PC-3 (cell line): ENCODE measurements around the gene PAQR5. TPM values are rescaled to one million over a fixed set of nuclear protein-coding genes. Genes with fewer than 3 reads are reported as not detected.

Source experiments
- ATAC-seq: fragments of 200-7000 bp; cut with Tn5 transposase; 2 replicates; pipeline ENCODE4 v1.9.1; 2020; ENCODE audit warnings: mild to moderate bottlenecking, moderate library complexity
- BruUV-seq: library from RNA; stranded (reverse); fragments of 400-500 nt; replicated peaks from 2 replicates; lab custom pipeline; 2021; lab: Mats Ljungman, UMichigan
- CTCF ChIA-PET: fragments of 300-600 bp; sonication (Branson Sonifier 250); formaldehyde crosslinking; loops from one replicate; lab custom pipeline; 2022; ENCODE audit warnings: antibody characterized with exemption; lab: Charles Lee
- POLR2A ChIA-PET: fragments of 300-600 bp; sonication (Branson Sonifier 250); formaldehyde crosslinking; loops from one replicate; lab custom pipeline; 2022; ENCODE audit warnings: antibody characterized with exemption; ENCODE audit not compliant: unreplicated experiment; lab: Charles Lee
- DNase-seq: peaks from one replicate; pipeline ENCODE4 v3.0.0-alpha.2; 2015
- H2AFZ ChIP-seq: fragments of 300-600 bp; sonication (generic); 2 replicates; pipeline ENCODE4 v1.6.0; 2016; ENCODE audit warnings: antibody characterized with exemption, low read length
- H3F3A ChIP-seq: fragments of 300-600 bp; sonication (generic); one replicate; pipeline ENCODE4 v1.6.0; 2017; ENCODE audit warnings: antibody characterized with exemption, low read length, control low read depth, mild to moderate bottlenecking; ENCODE audit not compliant: unreplicated experiment
- H3K27ac ChIP-seq: fragments of 300-600 bp; sonication (generic); 2 replicates; pipeline ENCODE4 v1.5.1; 2016; ENCODE audit warnings: mild to moderate bottlenecking, low read length
- H3K27me3 ChIP-seq: fragments of 300-600 bp; sonication (generic); 2 replicates; pipeline ENCODE4 v1.6.1; 2016; ENCODE audit warnings: low read length, mixed read lengths
- H3K36me3 ChIP-seq: fragments of 300-600 bp; sonication (generic); 2 replicates; pipeline ENCODE4 v1.6.1; 2016; ENCODE audit warnings: low read depth, mixed run types, low read length, mixed read lengths
- H3K4me1 ChIP-seq: fragments of 300-600 bp; sonication (generic); 2 replicates; pipeline ENCODE4 v1.5.1; 2016; ENCODE audit warnings: low read length; ENCODE audit not compliant: insufficient read depth
- H3K4me2 ChIP-seq: fragments of 300-600 bp; sonication (generic); 2 replicates; pipeline ENCODE4 v1.6.0; 2016; ENCODE audit warnings: low read length
- H3K4me3 ChIP-seq: fragments of 300-600 bp; sonication (generic); 2 replicates; pipeline ENCODE4 v1.5.1; 2016; ENCODE audit warnings: mild to moderate bottlenecking, low read length, mixed read lengths
- H3K79me2 ChIP-seq: fragments of 300-600 bp; sonication (generic); 2 replicates; pipeline ENCODE4 v1.6.1; 2017; ENCODE audit warnings: low read length, mixed read lengths
- H3K9ac ChIP-seq: fragments of 300-600 bp; sonication (generic); 2 replicates; pipeline ENCODE4 v1.6.0; 2016; ENCODE audit warnings: mild to moderate bottlenecking, low read length
- H3K9me2 ChIP-seq: fragments of 300-600 bp; sonication (generic); replicated peaks from 2 replicates; pipeline ENCODE4 v1.6.1; 2016; ENCODE audit warnings: mixed run types, low read length, mixed read lengths
- H3K9me3 ChIP-seq: fragments of 300-600 bp; sonication (generic); 2 replicates; pipeline ENCODE4 v1.6.1; 2016; ENCODE audit warnings: low read length, mixed read lengths
- H4K20me1 ChIP-seq: fragments of 300-600 bp; sonication (generic); 2 replicates; pipeline ENCODE4 v1.6.1; 2016; ENCODE audit warnings: low read length, mixed read lengths
- CTCF ChIP-seq: fragments of 300-600 bp; sonication (generic); conservative IDR thresholded peaks from 2 replicates; pipeline ENCODE4 v1.5.1; 2017; ENCODE audit warnings: antibody characterized with exemption, low read depth, mild to moderate bottlenecking, low read length
- EZH2 ChIP-seq: fragments of 300-600 bp; sonication (generic); IDR thresholded peaks from one replicate; pipeline ENCODE4 v1.6.1; 2017; ENCODE audit warnings: antibody characterized with exemption, mild to moderate bottlenecking, low read length; ENCODE audit not compliant: unreplicated experiment
- EZH2phosphoT487 ChIP-seq: fragments of 300-600 bp; sonication (generic); IDR thresholded peaks from 2 replicates; pipeline ENCODE4 v1.6.1; 2018; ENCODE audit warnings: mild to moderate bottlenecking, antibody characterized with exemption, low read length, borderline replicate concordance
- intact Hi-C: fragments of 100-400 bp; cut with micrococcal nuclease; formaldehyde crosslinking; loops from 2 replicates; pipeline ENCODE4 v1.9.0; 2023
- total RNA-seq: library from RNA; depleted of rRNA; stranded (reverse); fragments of >200 nt; gene quantifications from 2 replicates; pipeline ENCODE4 v1.2.3, GENCODE V29; 2014

The PAQR5 gene
- total RNA-seq, 1 experiment from 2014 or later, result 12.2 TPM

GRCh38 chr15:69414701-69415167 is 116.0 kb downstream of the PAQR5 start:
- peak; percentile 76 for ATAC-seq
- ChIA-PET POLR2A (interaction anchor here (0.7 to 1.8 kb wide), 5 partner anchors 14 to 168 kb away, joined by 3 to 6 read pairs (median 3); no protein-coding TSS in a partner anchor), CTCF (no interaction called here)
- TF ChIP-seq CTCF (no peak), EZH2 (no peak), EZH2phosphoT487 (no peak)
- peak overlapping the region; percentile 56 for H3K27ac ChIP-seq
- peaks cover 28% of the 10 kb centered on the region for H3K36me3 ChIP-seq
- no peaks in the 10 kb centered on the region for H3K27me3 ChIP-seq
- DNase-seq, result peak; percentile 86
- no TSS peak for BruUV-seq
- H3K4me3 ChIP-seq, result peak overlapping the region; percentile 95
- no peaks in the 10 kb centered on the region for H3F3A ChIP-seq
- peak overlapping the region; percentile 92 for H2AFZ ChIP-seq
- H3K9ac ChIP-seq, result peak overlapping the region; percentile 86
- H3K79me2 ChIP-seq, result peaks cover 57% of the 10 kb centered on the region
- peaks cover 29% of the 10 kb centered on the region for H3K4me1 ChIP-seq
- intact Hi-C loops, result loop anchor here (2.0 kb wide), 1 partner anchor 52 kb away; no protein-coding TSS in a partner anchor
- no peaks in the 10 kb centered on the region for H3K9me3 ChIP-seq
- H3K4me2 ChIP-seq, result peak overlapping the region; percentile 98
- H4K20me1 ChIP-seq, result peaks cover 29% of the 10 kb centered on the region
- H3K9me2 ChIP-seq, result no peaks in the 10 kb centered on the region

GRCh38 chr15:69415381-69415780 is 116.7 kb downstream of the PAQR5 start:
- peaks cover 29% of the 10 kb centered on the region for H4K20me1 ChIP-seq
- H3K4me3 ChIP-seq, result peak overlapping the region; percentile 95
- DNase-seq (no peak), ATAC-seq (no peak)
- H3K79me2 ChIP-seq, result peaks cover 64% of the 10 kb centered on the region
- H3K9ac ChIP-seq, result peak overlapping the region; percentile 86
- H3K9me2 ChIP-seq, result no peaks in the 10 kb centered on the region
- BruUV-seq, result TSS peak; percentile 78
- peak overlapping the region; percentile 98 for H3K4me2 ChIP-seq
- H3K4me1 ChIP-seq, result peaks cover 25% of the 10 kb centered on the region
- ChIA-PET POLR2A (interaction anchor here (0.7 to 1.8 kb wide), 3 partner anchors 15 to 47 kb away, joined by 3 to 6 read pairs (median 5); no protein-coding TSS in a partner anchor), CTCF (no interaction called here)
- intact Hi-C loops, result loop anchor here (2.0 kb wide), 1 partner anchor 51 kb away; no protein-coding TSS in a partner anchor
- peaks cover 33% of the 10 kb centered on the region for H3K36me3 ChIP-seq
- no peak for TF ChIP-seq EZH2
- TF ChIP-seq EZH2phosphoT487, result no peak
- no peak for TF ChIP-seq CTCF
- H3K27me3 ChIP-seq, result no peaks in the 10 kb centered on the region
- no peak overlapping the region for H2AFZ ChIP-seq
- H3F3A ChIP-seq, result no peaks in the 10 kb centered on the region
- no peaks in the 10 kb centered on the region for H3K9me3 ChIP-seq
- H3K27ac ChIP-seq, result no peak overlapping the region

- no peak overlapping the region for H3K27ac ChIP-seq
These were observed 118.9 kb downstream of the PAQR5 start for GRCh38 chr15:69417581-69417980.

More at GRCh38 chr15:69417581-69417980, 118.9 kb downstream of the PAQR5 start:
- intact Hi-C loops, result no loop called here
- TF ChIP-seq EZH2, result no peak
- no peak for TF ChIP-seq EZH2phosphoT487
- no peak for TF ChIP-seq CTCF
- Histone ChIP-seq H3K9me2 (no peaks in the 10 kb centered on the region), H3K9ac (no peak overlapping the region), H3F3A (no peaks in the 10 kb centered on the region), H3K36me3 (peaks cover 52% of the 10 kb centered on the region), H3K9me3 (no peaks in the 10 kb centered on the region), H4K20me1 (peaks cover 29% of the 10 kb centered on the region), H3K27me3 (no peaks in the 10 kb centered on the region), H3K4me1 (peaks cover 21% of the 10 kb centered on the region), H3K79me2 (peaks cover 75% of the 10 kb centered on the region), H3K4me2 (no peak overlapping the region), H3K4me3 (no peak overlapping the region), H2AFZ (no peak overlapping the region)
- ChIA-PET CTCF (no interaction called here), POLR2A (no interaction called here)
- no peak for ATAC-seq
- no peak for DNase-seq
- no TSS peak for BruUV-seq
